CD4-positive, CD25-positive, alpha-beta regulatory T cell (primary cell): ENCODE results near the gene ERMARD. TPM values are rescaled to one million over a fixed set of nuclear protein-coding genes. Genes with fewer than 3 reads are reported as not detected.
A peak's percentile ranks its signal among the peaks of the same experiment; 100 is the strongest.

Source experiments
- ATAC-seq, 2 donors: fragments of 150-1000 bp; cut with Tn5 transposase; one replicate each; pipeline ENCODE4 v1.10.0; 2021; ENCODE audit warnings: low read depth in 2 of 2, moderate number of reproducible peaks in 2 of 2, moderate library complexity in 1 of 2
- DNase-seq, 3 donors: peaks; one replicate each; pipeline versions ENCODE4 v3.0.0 to v3.0.0-alpha.2; 2012 to 2022; ENCODE audit warnings: mixed read lengths in 1 of 3
- H3K27ac ChIP-seq: one replicate; pipeline ENCODE4 v1.7.0; 2013; ENCODE audit warnings: mild to moderate bottlenecking, low read length; ENCODE audit not compliant: insufficient read depth, poor library complexity, severe bottlenecking
- H3K27me3 ChIP-seq: one replicate; pipeline ENCODE4 v1.7.0; 2013; ENCODE audit warnings: low read length; ENCODE audit not compliant: control insufficient read depth, insufficient read depth
- H3K36me3 ChIP-seq: one replicate; pipeline ENCODE4 v1.7.0; 2013; ENCODE audit warnings: mild to moderate bottlenecking, low read length, moderate library complexity; ENCODE audit not compliant: control insufficient read depth, insufficient read depth
- H3K4me1 ChIP-seq: 2 replicates; pipeline ENCODE4 v1.7.0; 2013; ENCODE audit warnings: mild to moderate bottlenecking, low read length; ENCODE audit not compliant: insufficient read depth, control insufficient read depth, poor library complexity, severe bottlenecking
- H3K4me3 ChIP-seq: one replicate; pipeline ENCODE4 v1.7.0; 2013; ENCODE audit warnings: low read depth, mild to moderate bottlenecking, low read length, moderate library complexity
- H3K9me3 ChIP-seq, 2 experiments: 1 replicate in 1 of 2; 2 replicates in 1 of 2; pipeline ENCODE4 v1.7.0; 2013; ENCODE audit warnings: low read length in 2 of 2, mild to moderate bottlenecking in 1 of 2, moderate library complexity in 1 of 2; ENCODE audit not compliant: control insufficient read depth in 2 of 2
- H3K27ac Mint-ChIP-seq, 3 donors: one replicate each; pipeline ENCODE4 v1.8.0; 2020 to 2022; ENCODE audit warnings: mild to moderate bottlenecking in 3 of 3, mixed read lengths in 3 of 3, moderate library complexity in 2 of 3
- H3K27me3 Mint-ChIP-seq: one replicate; pipeline ENCODE4 v1.8.0; 2022; ENCODE audit warnings: mild to moderate bottlenecking, mixed read lengths
- H3K36me3 Mint-ChIP-seq: one replicate; pipeline ENCODE4 v1.8.0; 2020; ENCODE audit warnings: mixed read lengths
- H3K4me1 Mint-ChIP-seq, 4 donors: one replicate each; pipeline ENCODE4 v1.8.0; 2020 to 2022; ENCODE audit warnings: mixed read lengths in 4 of 4, mild to moderate bottlenecking in 1 of 4
- H3K4me3 Mint-ChIP-seq, 4 donors: one replicate each; pipeline ENCODE4 v1.8.0; 2020 to 2022; ENCODE audit warnings: mild to moderate bottlenecking in 4 of 4, mixed read lengths in 4 of 4, moderate library complexity in 3 of 4
- H3K9me3 Mint-ChIP-seq, 7 donors: one replicate each; pipeline ENCODE4 v1.8.0; 2020 to 2022; ENCODE audit warnings: mixed read lengths in 7 of 7, mild to moderate bottlenecking in 3 of 7, moderate library complexity in 2 of 7
- polyA plus RNA-seq, 4 donors: library from polyadenylated mRNA; unstranded; fragments of 300-500 nt; fragmentation: Illumina TruSeq; gene quantifications; one replicate each; pipeline ENCODE4 v1.2.3, GENCODE V29; 2021
- total RNA-seq: library from RNA; stranded (reverse); gene quantifications from one replicate; pipeline ENCODE4 v1.2.3, GENCODE V29; 2022

ERMARD gene
- total and polyA plus RNA-seq, 5 donors from 2014 or later: 12.4 to 27.3 (median 14.3) TPM

GRCh38 chr6:169714595-169714994 lies 36.8 kb upstream of the ERMARD start:
- Mint-ChIP-seq H3K9me3 (no peaks in the 10 kb centered on the region), H3K4me3 (no peak overlapping the region), H3K27me3 (no peaks in the 10 kb centered on the region), H3K36me3 (peaks cover 35% of the 10 kb centered on the region), H3K27ac (no peak overlapping the region), H3K4me1 (peaks cover 14 to 26% (median 18%) of the 10 kb centered on the region in 4 donors)
- peaks cover 12% of the 10 kb centered on the region for H3K4me1 ChIP-seq
- peaks cover 69% of the 10 kb centered on the region for H3K36me3 ChIP-seq
- H3K4me3 ChIP-seq: no peak overlapping the region
- no peak overlapping the region for H3K27ac ChIP-seq
- ATAC-seq (no peak), DNase-seq (no peak)
- H3K27me3 ChIP-seq: no peaks in the 10 kb centered on the region
- H3K9me3 ChIP-seq: no peaks in the 10 kb centered on the region

GRCh38 chr6:169719117-169719516 lies 32.3 kb upstream of the ERMARD start:
- peak overlapping the region; percentile 8 to 62 (median 58) for H3K27ac Mint-ChIP-seq
- no peaks in the 10 kb centered on the region for H3K9me3 Mint-ChIP-seq
- Histone ChIP-seq H3K4me1 (peaks cover 40% of the 10 kb centered on the region), H3K36me3 (peaks cover 36% of the 10 kb centered on the region), H3K4me3 (peak overlapping the region; percentile 9), H3K9me3 (no peaks in the 10 kb centered on the region), H3K27me3 (no peaks in the 10 kb centered on the region), H3K27ac (no peak overlapping the region)
- ATAC-seq (no peak), DNase-seq (no peak)
- peaks cover 28 to 54% (median 38%) of the 10 kb centered on the region in 4 donors for H3K4me1 Mint-ChIP-seq
- no peaks in the 10 kb centered on the region for H3K27me3 Mint-ChIP-seq
- peak overlapping the region in 1 of 4 donors; percentile 46 for H3K4me3 Mint-ChIP-seq
- H3K36me3 Mint-ChIP-seq: peaks cover 20% of the 10 kb centered on the region

DNA sequence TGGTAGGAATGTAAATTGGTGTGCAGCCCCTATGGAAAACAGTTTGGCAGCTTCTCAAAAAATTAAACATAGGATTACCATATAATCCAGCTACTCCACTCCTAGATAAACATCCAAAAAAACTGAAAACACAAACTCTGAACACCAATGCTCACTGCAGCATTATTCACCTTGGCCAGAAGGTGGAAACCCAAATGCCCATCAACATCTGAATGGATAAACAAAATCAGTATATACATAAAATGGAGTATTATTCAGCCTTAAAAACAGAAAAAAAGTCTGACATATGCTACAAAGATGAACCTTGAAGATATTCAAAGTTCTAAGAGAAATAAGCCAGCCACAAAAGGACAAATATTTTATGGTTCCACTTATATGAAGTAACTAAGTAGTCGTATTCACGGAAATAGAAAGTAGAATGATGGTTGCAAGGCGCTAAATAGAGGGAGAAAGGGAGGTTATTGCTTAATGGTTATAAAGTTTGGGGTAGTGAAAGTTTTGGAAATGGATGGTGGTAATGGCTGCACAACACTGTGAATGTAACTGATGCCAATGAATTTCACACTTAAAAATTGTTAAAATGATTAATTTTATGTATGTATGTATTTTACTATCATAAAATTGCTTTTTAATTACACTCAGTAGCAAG lies 31.1 kb upstream of the ERMARD start:
- Histone ChIP-seq H3K9me3 (no peaks in the 10 kb centered on the region), H3K27me3 (no peaks in the 10 kb centered on the region), H3K4me3 (peak overlapping the region; percentile 48), H3K27ac (peak overlapping the region; percentile 55), H3K36me3 (peaks cover 24% of the 10 kb centered on the region), H3K4me1 (peaks cover 47% of the 10 kb centered on the region)
- Mint-ChIP-seq H3K9me3 (no peaks in the 10 kb centered on the region), H3K36me3 (peaks cover 9% of the 10 kb centered on the region), H3K27ac (peak overlapping the region; percentile 16 to 84 (median 53)), H3K4me1 (peaks cover 27 to 58% (median 40%) of the 10 kb centered on the region in 4 donors), H3K4me3 (peak overlapping the region; percentile 15 to 60 (median 45)), H3K27me3 (peaks cover 4% of the 10 kb centered on the region)
- ATAC-seq (no peak), DNase-seq (peak in 1 of 3 donors; percentile 17)

- Mint-ChIP-seq H3K27me3 (peaks cover 4% of the 10 kb centered on the region), H3K4me3 (peak overlapping the region; percentile 92 to 96 (median 94)), H3K36me3 (peaks cover 5% of the 10 kb centered on the region), H3K9me3 (no peaks in the 10 kb centered on the region), H3K27ac (peak overlapping the region; percentile 93 to 99 (median 96)), H3K4me1 (peaks cover 27 to 59% (median 48%) of the 10 kb centered on the region in 4 donors)
- H3K27ac ChIP-seq: peak overlapping the region; percentile 85
- peaks cover 4% of the 10 kb centered on the region for H3K36me3 ChIP-seq
- DNase-seq: no peak
- H3K9me3 ChIP-seq: no peaks in the 10 kb centered on the region
- H3K4me3 ChIP-seq: peak overlapping the region; percentile 98
- H3K27me3 ChIP-seq: no peaks in the 10 kb centered on the region
- peak; percentile 23 to 24 for ATAC-seq
- peaks cover 47% of the 10 kb centered on the region for H3K4me1 ChIP-seq
These were observed 28.8 kb upstream of the ERMARD start for GRCh38 chr6:169722362-169723199.

DNA sequence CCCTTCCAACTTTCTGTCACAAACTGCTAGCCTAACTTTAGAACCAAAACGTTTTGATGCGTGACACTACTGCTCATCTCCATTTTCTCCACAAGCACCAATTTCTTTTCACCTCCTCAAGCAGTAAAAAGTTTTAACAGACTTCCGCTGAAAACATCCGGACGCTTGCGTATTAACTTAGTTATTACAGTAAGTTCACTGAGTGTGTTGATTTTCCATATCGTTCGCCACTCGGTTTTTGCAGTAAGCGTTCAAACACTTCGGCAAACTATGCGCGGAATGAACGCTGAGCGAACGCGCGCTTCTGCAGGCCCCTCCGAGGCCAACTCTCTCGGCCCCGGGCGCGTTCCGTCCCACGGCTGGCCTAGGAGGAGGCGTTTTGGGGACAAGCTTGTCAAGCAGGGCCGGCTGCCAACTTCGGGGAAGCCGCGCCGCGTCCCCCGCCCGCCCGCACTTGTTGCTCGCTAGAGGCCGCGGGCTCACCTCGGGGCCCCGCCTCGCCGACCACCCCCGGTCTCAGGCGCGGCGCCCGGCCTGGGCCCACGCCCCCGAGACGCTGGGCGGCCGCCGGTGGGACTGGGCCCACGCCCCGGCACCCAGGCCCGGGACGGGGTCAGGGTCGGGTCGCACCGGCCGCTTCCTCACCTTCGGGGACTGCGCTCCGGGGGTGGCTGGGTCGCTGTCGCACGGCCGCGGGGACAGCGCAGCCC lies 28.1 kb upstream of the ERMARD start:
- H3K27ac Mint-ChIP-seq: peak overlapping the region; percentile 93 to 99 (median 96)
- no peaks in the 10 kb centered on the region for H3K27me3 ChIP-seq
- peaks cover 5% of the 10 kb centered on the region for H3K36me3 Mint-ChIP-seq
- DNase-seq (peak; percentile 58 to 82 (median 80)), ATAC-seq (peak; percentile 43 to 44)
- no peaks in the 10 kb centered on the region for H3K9me3 ChIP-seq
- peaks cover 4% of the 10 kb centered on the region for H3K36me3 ChIP-seq
- no peaks in the 10 kb centered on the region for H3K9me3 Mint-ChIP-seq
- H3K4me1 Mint-ChIP-seq: peaks cover 27 to 59% (median 46%) of the 10 kb centered on the region in 4 donors
- peak overlapping the region; percentile 85 for H3K27ac ChIP-seq
- peak overlapping the region; percentile 92 to 96 (median 94) for H3K4me3 Mint-ChIP-seq
- peak overlapping the region; percentile 98 for H3K4me3 ChIP-seq
- peaks cover 45% of the 10 kb centered on the region for H3K4me1 ChIP-seq
- peaks cover 4% of the 10 kb centered on the region for H3K27me3 Mint-ChIP-seq

GRCh38 chr6:169723991-169724493 lies 27.4 kb upstream of the ERMARD start:
- no peaks in the 10 kb centered on the region for H3K27me3 ChIP-seq
- H3K9me3 ChIP-seq: no peaks in the 10 kb centered on the region
- ATAC-seq (peak; percentile 45 to 48), DNase-seq (peak; percentile 38 to 48 (median 46))
- peak overlapping the region in 1 of 3 donors; percentile 44 for H3K27ac Mint-ChIP-seq
- peaks cover 39% of the 10 kb centered on the region for H3K4me1 ChIP-seq
- no peak overlapping the region for H3K4me3 ChIP-seq
- H3K4me1 Mint-ChIP-seq: peaks cover 24 to 56% (median 43%) of the 10 kb centered on the region in 4 donors
- peaks cover 4% of the 10 kb centered on the region for H3K36me3 ChIP-seq
- H3K27ac ChIP-seq: peak overlapping the region; percentile 23
- H3K9me3 Mint-ChIP-seq: no peaks in the 10 kb centered on the region
- peaks cover 5% of the 10 kb centered on the region for H3K36me3 Mint-ChIP-seq
- H3K27me3 Mint-ChIP-seq: peaks cover 4% of the 10 kb centered on the region
- peak overlapping the region in 2 of 4 donors; percentile 63 to 80 for H3K4me3 Mint-ChIP-seq

DNA sequence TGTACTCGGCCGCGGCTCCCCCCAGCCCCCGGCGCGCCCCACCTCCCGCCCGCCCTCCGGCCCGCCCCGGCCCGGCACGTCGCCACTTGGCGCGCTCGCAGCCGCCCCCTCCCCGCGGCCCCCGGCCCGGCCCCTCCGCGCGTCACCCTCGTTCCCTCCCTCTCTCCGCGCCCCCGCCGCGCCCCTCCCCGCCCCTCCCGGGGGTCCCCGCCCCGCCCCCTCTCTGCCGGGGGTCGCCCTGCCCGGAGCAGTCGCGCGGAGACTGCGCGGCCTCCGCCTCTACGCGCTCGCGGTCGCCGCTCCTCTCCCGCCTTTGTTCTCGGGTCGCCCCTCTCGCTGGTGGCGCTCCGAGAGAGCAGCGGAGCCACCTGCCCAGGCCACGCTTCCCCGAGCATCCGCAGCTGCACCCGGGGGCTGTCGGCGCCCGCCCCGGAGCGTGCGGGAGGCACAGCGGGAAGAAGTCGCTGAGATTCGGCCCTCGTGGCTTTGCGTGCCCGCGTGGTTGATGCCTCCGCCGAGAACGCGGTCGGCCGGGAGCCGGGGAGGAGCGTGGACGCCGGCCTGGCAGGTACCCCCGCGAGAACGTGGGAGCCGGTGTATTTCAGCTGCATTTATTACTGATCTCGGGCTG lies 26.8 kb upstream of the ERMARD start, which contains the start of gene PHF10:
Gene PHF10, minus strand, starts transcription at position 7 of the 631 bp plus-strand sequence. CDS start 569 bp downstream, outside the sequence.
- H3K27me3 Mint-ChIP-seq: peaks cover 4% of the 10 kb centered on the region
- H3K4me3 ChIP-seq: peak within 1 kb of the TSS; percentile 98
- H3K9me3 Mint-ChIP-seq: no peaks in the 10 kb centered on the region
- peaks cover 19 to 51% (median 37%) of the 10 kb centered on the region in 4 donors for H3K4me1 Mint-ChIP-seq
- H3K4me3 Mint-ChIP-seq: peak within 1 kb of the TSS; percentile 92 to 96 (median 94)
- ATAC-seq: peak; percentile 50
- H3K27me3 ChIP-seq: no peaks in the 10 kb centered on the region
- H3K4me1 ChIP-seq: peaks cover 35% of the 10 kb centered on the region
- peaks cover 4% of the 10 kb centered on the region for H3K36me3 ChIP-seq
- peak; percentile 61 to 66 (median 61) for DNase-seq
- H3K9me3 ChIP-seq: no peaks in the 10 kb centered on the region
- H3K27ac Mint-ChIP-seq: peak within 1 kb of the TSS; percentile 93 to 99 (median 96)
- peak within 1 kb of the TSS; percentile 85 for H3K27ac ChIP-seq
- H3K36me3 Mint-ChIP-seq: peaks cover 5% of the 10 kb centered on the region
